NCI-H2227 treated with DMSO at 0.1 percent for 48 hours (cell line): ENCODE measurements around the gene TMEM179.

Experiments
- DNase-seq: peaks from one replicate; lab custom pipeline; 2025; lab: John Stamatoyannopoulos, UW

TMEM179 gene

DNA sequence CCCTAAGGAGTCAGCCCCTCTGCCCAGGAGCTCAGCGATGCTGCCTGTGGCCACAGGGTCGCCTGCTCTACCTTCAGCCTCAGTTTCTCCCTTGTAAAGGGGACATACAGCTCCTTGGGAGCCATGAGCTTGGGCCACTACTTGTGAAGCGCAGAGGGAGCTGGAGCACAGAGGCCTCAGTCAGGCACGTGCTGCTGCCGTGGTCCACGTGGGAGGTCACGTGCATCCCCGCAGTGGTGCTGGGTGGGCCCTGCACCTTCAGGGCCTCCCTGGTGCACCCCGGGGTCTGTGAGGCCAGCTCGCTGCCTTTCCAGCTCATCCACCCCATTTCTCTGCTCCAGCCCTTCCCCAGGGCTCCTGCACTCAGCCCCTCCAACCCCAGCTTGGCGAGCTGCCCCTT, 36.0 kb downstream of the TMEM179 start:
- DNase-seq, result no peak

GRCh38 chr14:104567957-104568225, 36.7 kb downstream of the TMEM179 start:
- DNase-seq, result no peak

GRCh38 chr14:104567141-104567956, 37.2 kb downstream of the TMEM179 start:
- no peak for DNase-seq

DNA sequence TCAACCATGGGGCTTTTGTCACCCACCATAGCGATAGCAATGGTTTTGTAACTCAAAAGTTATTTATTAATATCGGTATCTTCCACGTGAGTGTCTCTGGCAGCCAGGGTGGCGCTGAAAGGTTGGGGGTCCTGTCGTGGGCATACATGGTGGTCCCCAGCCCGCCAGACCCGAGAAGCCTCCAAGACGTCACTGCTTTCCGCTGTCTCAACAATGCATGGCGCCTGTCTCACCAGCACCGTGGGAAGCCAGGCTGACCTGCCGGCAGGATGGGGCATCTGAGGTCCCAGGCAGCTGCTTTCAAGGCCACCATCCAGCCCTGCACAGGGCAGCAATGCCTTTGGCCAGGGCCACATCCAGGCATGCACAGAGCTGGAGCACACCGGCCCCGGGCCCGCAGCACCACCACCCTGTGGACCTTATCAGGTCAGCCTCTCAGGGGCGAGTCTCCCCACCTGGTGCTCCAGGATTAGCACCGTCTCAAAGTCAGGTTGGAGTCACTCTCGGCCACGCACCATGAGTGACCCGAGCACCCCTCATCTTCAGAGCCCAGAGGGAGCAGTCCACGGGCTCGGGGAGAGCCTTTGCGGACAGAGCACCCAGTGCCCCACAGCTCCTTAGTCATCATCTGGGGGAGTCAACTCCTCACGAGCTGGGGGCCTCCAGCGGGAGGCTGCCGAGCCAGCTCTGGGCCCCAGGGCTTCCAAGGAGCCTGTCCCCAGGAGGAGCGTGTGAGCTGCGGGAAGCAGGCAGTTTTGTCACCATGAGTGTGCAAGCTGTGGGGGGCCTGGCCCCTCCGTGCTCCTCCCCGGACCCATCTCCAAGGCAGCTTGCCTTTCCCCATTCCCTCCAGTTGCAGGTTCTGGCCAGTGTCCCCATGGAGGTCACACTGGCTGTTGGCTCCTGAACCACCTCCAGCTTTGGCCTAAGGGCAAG, 39.6 kb downstream of the TMEM179 start:
- no peak for DNase-seq

GRCh38 chr14:104563742-104564615, 40.6 kb downstream of the TMEM179 start:
- DNase-seq, result peak; percentile 8

- DNase-seq, result no peak
Observed at GRCh38 chr14:104563191-104563741, 41.3 kb downstream of the TMEM179 start.

- no peak for DNase-seq
Observed at GRCh38 chr14:104562606-104563005, 42.0 kb downstream of the TMEM179 start.

DNA sequence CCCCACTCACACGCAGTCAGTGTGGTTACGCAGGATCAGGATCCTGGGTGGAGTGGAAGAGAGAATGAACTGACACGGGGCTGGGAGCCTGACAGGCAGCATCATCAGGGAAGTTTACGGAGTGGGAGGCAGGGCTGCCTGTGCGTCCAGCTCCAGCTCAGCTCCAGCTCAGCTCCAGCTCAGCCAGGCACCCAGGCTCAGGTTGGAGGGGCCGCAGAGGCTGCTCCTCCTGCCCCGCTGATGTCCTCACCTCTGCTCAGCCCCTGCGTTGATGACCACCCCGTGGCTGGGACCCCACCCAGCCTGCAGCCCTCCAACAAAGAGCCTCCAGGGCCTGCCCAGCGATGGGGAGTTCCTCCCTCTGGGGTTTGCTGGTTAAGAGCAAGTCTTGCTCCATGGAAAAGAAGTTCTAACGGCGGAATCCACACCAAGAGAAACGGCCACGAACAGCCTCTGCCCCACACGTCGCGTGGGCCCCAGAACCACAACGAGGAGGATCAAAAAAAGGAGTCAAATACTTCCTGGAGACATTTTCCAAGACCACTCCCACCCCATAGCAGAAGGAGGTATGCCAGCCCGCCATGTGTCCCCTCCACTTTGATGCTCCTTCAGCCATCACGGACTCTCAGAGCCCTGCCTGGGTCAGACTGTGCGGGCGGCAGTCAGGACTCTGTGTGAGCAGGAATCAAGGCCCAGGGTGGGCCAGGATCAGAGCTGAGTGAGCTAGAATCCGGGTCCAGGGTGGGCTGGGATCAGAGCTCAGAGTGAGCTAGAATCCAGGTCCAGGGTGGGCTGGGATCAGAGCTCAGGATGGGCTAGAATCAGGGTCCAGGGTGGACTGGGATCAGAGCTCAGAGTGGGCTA, 42.7 kb downstream of the TMEM179 start:
- no peak for DNase-seq

DNA sequence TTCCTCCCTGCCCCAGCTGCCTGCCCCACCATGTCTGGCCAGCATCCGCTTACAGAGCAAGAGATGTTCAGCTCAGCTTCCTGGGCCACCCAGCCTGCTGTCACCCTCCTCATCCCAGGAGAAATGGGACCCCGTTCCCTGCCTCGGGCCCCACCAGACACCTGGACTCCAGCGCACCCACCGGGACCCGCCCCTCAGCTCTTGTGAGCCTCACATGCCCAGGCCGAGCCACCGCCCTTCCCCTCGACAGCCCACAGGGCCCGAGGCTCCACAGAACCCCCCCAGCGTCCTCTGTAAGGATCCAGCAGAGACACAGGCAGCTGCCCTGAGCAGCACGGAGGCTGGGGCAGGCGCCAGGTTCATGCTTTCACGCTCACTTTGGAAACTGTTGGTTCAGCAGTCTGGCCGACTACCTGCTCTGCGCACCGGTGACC, 43.4 kb downstream of the TMEM179 start:
- no peak for DNase-seq

GRCh38 chr14:104560586-104560945, 44.0 kb downstream of the TMEM179 start:
- DNase-seq, result no peak

DNA sequence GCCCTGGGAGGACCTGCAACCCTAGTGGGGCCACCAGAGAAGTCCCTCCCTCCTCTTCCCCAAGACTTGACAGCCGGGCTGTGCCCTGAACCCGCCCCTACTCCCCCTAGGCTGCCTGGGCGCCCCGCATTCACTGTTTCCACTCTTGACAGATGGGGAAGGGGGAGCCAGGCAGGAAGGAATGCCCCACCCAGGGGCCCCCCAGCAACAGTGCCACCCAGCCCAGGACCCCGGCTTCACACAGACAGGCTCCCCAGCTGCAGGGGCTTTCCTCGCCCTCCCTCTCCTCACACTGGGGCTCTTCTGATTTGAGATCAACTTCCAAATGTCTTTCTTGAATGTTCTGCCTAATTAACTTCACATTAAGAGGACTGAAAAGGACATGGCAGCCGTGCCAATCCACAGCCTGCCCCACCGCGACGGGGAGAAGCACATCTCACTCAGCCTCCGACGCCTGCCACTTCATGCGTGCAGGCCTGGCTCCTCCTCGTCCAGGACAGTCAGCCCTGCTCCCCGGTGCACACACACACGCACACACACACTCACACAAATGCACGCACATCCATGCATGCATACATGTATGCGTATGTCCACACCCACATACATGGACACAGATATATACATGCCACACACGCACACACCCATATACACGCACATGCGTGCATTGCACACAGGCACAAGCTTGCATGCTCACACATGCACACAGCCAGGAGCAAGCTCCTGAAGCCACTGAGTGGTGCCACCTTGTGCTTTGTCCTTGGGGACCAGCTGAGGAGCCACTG, 44.6 kb downstream of the TMEM179 start:
- no peak for DNase-seq

DNA sequence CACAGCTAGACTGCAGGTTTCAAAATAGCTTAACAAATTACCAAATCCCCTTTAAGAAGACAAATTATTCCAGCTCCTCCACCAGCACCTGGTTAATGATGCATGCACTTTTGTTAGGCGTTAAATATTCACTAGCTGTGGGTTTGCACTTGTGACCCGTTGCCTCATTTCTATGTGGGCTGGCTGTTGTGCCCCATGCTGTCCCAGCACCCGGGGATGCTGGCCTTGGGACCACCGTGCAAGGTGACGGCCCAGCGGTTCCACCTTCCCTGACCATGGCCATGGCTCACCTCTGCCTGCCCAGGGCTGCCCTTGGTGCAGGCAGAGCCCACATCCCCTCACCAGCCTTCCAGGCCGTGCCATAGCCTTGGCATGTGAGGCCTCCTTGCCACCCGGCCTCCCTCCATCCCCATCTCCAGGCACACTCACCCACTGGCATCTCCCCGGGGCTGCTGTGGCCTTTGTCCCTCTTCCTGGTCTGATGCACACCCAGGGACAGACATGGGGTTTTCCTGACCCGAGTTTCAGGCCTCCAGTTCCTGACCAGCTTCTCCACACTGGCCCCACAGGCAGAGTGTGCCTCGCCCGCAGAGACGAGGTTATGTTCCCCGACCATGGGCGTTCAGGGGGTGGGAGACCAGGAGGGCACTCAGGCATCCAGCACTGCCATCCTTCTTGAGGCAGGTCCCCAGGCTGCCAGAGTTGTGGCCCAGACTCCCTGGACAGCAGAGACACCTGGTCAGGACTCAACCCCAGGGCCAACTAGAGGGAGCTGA, 45.4 kb downstream of the TMEM179 start:
- DNase-seq, result no peak

- no peak for DNase-seq
Observed at GRCh38 chr14:104558231-104559027, 46.1 kb downstream of the TMEM179 start.

DNA sequence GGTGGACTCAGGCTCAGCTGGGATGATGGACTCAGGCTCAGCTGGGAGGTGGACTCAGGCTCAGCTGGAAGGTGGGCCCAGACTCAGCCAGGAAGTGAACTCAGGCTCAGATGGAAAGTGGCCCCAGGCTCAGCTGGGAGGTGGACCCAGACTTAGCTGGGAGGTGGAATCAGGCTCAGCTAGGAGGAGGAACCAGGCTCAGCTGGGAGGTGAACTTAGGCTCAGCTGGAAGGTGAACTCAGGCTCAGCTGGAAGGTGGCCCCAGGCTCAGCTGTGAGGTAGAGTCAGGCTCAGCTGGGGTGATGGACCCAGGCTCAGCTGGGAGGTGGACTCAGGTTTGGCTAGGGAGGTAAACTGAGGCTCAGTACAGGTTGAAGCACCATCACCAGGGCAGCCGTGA, 46.8 kb downstream of the TMEM179 start:
- no peak for DNase-seq

- no peak for DNase-seq
Observed at GRCh38 chr14:104557086-104557485, 47.5 kb downstream of the TMEM179 start.

GRCh38 chr14:104556256-104557021, 48.1 kb downstream of the TMEM179 start:
- DNase-seq, result no peak

GRCh38 chr14:104555430-104556255, 48.9 kb downstream of the TMEM179 start:
- peak; percentile 11 for DNase-seq
